Stimulated activated CD4-positive, alpha-beta T cell treated with anti-CD3 and anti-CD28 coated beads, Interleukin-1b, Interleukin-23, amount 100 ng/mL, for 4 hours (primary cell): Measurements from ENCODE around the gene GAP43.

Experiments
- DNase-seq, 2 donors: peaks; one replicate each; pipeline ENCODE4 v3.0.0-alpha.2; 2020; ENCODE audit warnings: low read depth in 2 of 2

GAP43 gene

GRCh38 chr3:115623044-115623868 lies at the start of gene GAP43:
Gene GAP43 (plus strand): TSS chr3:115623510. CDS start chr3:115623690, 180 bp downstream.
- no peak for DNase-seq

- DNase-seq = no peak
Observed at GRCh38 chr3:115576325-115576875, 46.9 kb upstream of the GAP43 start.

GRCh38 chr3:115577000-115577399 lies 46.3 kb upstream of the GAP43 start:
- no peak for DNase-seq

- DNase-seq = no peak
Observed at GRCh38 chr3:115578331-115578730, 45.0 kb upstream of the GAP43 start.

GRCh38 chr3:115580566-115580965 lies 42.7 kb upstream of the GAP43 start:
- DNase-seq = no peak

DNA sequence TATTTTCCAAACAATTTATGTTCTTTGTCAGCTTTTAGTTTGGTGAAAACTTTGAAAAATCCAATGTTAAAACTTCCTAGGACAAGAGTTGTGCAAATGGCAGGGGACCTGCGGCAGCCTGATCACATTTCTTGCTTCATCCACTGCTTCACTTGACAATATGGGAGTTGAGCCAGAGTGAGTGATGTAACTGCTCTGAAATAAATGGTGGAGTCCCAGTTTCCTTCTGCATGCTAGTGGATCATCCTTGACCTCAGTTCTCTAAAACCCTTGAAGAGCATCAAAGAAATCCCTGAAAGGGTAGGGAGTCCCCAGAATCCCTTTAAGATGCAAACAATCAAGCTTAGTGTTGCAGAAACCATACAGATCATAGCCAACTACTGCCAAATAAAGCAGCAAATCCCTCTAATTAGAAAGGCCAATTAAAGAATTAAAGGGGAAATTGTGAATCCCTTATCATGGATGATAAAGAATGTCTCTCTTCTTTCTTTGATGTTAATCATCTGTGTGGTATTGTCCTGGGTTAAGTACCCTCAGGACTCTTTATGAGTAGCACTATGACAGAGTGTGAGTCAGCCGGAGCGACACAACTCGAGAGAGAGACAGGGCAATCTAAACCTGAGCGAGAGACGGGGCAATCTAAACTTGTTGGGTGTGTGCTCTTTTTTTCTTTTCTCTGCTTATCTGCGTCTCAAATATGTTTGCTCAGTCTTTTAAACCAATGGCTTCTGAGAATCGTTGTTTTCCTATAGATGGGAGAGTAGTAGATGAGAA lies 41.8 kb upstream of the GAP43 start:
- no peak for DNase-seq

DNA sequence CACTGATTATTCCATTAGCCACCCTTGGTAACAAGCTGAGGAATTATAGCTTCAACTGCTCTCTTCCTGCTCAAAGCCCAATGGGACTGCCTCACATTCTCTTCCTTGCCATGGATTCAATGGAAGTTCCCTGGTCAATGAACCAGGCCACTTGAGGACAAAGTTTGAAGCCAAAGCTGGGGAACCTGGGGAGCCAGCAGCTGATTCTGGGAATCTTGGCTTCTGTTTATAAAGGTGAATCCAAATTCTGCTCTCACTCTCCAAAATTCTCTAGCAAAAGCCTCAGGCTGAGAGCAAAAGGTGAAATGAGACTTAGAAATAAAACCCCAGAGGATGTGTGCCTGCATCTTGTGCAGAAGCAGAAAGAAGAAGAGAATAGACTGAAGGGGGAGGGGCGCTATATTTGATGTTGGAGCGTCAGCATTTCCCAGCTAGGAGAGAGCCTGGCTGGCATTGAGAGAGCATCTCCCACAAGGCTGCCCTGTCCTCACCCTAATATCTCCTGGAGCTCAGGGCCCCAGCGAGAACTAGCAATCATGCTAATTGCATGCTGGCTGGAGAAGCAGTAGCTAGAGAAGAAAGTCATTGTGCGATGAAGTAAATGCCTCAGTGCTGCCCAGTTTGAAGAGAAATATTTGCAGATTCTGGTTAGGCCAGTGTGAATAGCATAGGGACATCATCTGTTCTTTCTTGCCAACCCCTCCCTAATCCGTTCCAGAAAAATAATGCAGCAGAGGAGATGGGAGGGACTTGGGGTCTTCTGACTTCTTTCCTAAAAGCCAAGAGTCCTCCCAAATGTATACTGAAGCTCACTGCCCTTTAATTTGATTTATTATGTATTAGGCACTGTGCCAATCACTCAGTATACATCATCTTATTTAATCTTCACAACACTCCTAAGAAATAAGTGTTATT lies 34.9 kb upstream of the GAP43 start:
- DNase-seq = no peak

- DNase-seq = no peak
Observed at GRCh38 chr3:115590873-115591272, 32.4 kb upstream of the GAP43 start.

DNA sequence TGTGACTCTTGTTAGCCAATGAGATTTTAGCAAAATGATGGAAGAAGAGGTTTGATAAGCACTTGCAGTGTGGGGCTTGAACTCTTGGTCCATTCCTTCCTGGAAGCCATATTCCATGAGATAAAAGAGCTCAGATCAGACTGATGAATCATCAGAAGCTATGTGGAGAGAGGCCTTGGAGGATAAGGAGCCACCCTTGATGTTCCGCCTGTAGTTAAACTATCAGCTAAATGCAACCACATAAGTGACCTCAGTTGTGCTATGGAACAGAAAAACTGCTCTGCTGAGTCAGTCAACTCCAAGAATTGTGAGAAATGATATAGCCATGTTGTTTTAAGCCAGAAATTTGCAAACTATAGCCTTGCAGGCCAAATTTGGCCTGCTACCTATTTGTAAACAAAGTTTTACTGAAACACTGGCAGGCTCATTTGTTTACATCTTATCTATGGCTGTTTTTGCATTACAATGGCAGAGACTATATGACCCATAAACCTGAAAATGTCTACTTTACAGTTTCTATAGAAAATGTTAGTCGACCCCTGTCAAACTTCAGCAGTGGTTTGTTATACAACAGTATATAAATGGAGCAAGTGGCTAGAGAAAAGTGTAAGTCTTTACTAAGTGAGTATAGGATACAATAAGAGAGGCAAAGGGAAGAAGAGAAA lies 27.6 kb upstream of the GAP43 start:
- DNase-seq = no peak

GRCh38 chr3:115598216-115598615 lies 25.1 kb upstream of the GAP43 start:
- no peak for DNase-seq

GRCh38 chr3:115602194-115602593 lies 21.1 kb upstream of the GAP43 start:
- DNase-seq = no peak

DNA sequence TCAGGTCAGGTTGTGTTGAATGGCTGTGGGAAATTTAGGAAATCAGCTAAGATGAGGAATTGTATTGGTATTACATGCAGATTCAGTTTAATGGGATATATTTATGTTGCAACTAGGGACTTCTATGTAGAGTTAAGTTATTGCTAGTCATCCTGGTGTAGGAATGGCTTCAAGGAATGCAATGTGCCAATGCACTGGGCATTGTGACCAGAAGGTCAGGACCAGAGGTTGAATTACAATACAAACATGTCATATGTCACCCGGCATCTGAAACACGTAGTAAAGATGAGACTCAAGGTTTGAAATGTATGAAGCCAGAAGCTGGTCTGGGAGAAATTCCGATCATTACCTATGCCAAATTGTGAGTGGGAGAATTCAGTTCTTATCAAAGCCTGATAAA lies 11.7 kb upstream of the GAP43 start:
- no peak for DNase-seq

- DNase-seq = no peak
Observed at GRCh38 chr3:115615001-115615814, 8.1 kb upstream of the GAP43 start.

- DNase-seq = no peak
Observed at GRCh38 chr3:115616461-115616860, 6.8 kb upstream of the GAP43 start.

DNA sequence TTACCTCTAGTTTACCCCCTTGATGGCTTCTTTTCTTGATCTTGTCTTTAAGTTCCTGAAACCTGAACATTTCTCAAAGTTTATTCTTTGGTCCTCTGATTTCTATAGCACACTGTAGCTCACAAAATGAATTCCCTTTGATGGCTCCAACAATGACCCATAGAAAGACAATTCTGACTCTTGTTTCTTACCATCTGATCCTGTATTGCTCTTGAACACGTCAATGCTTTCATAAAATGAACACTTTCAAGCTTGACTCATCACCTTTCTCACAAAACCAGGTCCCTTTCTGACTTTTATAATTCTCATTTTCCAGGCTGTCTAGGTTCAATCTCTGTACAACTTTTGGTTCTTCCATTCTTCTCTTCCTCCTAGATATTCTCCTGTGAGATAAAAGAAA lies 5.7 kb upstream of the GAP43 start:
- DNase-seq = no peak

- no peak for DNase-seq
Observed at GRCh38 chr3:115624029-115624741, 875 bp downstream of the GAP43 start.

GRCh38 chr3:115624901-115625300 lies 1.6 kb downstream of the GAP43 start:
- DNase-seq = no peak

GRCh38 chr3:115626006-115626409 lies 2.7 kb downstream of the GAP43 start:
- no peak for DNase-seq

DNA sequence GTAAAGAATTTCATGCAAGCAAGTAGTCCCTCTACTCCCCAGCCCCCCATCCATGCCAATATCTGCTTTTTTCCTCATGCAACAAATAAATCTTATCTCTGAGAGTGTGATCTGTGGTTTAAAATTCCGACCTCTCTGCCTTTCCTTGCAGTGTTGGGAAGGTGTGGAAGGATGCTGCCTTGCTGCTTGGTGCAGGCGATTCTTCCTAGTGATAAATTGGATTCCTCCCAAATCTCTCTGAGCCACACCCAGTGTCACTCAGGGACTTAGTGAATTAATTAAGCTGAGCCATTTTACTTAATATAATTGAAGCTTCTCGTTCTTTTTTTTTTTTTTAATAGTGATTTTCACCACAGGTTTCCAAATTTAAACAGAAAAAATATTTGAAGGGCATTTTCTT lies 3.4 kb downstream of the GAP43 start:
- DNase-seq = no peak
